Right hindlimb (tissue), 1 donor: ENCODE data around the gene AGRN.
"Not testable (repeated sequence)": the region's sequence is repeated elsewhere in the genome, so short reads cannot be mapped to it uniquely, and the experiment has no call there.

Source experiments
- DNase-seq: peaks from one replicate; pipeline ENCODE4 v3.0.0-alpha.2; 2018

AGRN gene

GRCh38 chr1:1098681-1099421 is 78.9 kb downstream of the AGRN start:
- DNase-seq = no peak

- DNase-seq = no peak
Measured at GRCh38 chr1:1099506-1100183, 79.7 kb downstream of the AGRN start.

DNA sequence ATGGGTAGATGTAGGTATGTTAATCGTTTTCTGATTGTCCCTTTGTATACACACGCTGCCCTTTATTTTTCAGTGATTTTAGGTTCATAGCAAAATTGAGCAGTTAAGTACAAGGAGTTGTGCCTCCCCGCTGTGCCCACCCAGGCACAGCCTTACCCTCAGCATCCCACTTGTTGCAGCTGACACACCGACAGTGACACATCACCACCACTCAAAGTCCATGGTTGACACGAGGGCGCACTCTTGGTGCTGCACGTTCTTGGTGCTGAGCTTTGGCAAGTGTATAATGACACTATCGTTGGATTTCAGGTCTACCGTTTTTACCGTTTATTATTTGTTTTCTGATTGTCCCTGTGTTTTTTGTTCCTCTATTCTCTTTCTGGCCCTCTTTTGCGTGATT is 80.4 kb downstream of the AGRN start:
- DNase-seq = no peak

DNA sequence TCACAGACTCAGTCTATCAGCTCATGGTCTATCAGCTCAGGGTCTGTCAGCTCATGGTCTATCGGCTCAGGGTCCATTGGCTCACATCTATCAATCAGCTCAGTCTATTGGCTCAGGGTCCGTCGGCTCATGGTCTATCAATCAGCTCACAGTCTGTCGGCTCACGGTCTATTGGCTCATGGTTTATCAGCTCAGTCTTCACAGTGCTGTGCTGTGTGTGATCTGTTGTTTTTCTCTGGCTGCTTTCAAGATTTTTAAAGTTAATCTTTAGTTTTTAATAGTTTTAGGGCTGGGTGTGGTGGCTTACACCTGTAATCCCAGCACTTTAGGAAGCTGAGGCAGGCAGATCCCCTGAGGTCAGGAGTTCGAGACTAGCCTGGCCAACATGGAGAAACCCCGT is 81.6 kb downstream of the AGRN start:
- no peak for DNase-seq

DNA sequence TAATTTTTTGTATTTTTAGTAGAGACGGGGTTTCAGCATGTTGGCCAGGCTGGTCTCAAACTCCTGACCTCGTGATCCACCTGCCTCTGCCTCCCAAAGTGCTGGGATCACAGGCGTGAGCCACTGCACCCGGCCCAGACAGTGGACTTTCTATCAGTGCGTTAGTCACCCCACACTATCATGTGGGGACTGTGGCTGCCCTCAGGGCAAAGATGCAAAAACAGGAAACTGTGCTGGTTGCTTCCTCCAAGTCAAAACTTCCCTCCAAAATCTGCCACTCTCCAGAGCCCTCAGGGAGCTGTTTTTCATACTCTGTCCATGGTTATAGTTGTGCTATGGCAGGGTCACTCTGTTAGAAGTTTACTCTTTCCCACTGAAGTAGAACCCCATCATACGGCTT is 84.2 kb downstream of the AGRN start:
- DNase-seq = not testable (repeated sequence)
